SK-N-MC (cell line): Measurements from ENCODE around the gene ITGA8.

Source experiments
- EZH2 ChIP-seq: fragments of 200-600 bp; sonication (generic); IDR thresholded peaks from one replicate; pipeline ENCODE4 v1.6.1; 2017; ENCODE audit warnings: antibody characterized with exemption
- POLR2AphosphoS5 ChIP-seq: IDR thresholded peaks from 2 replicates; pipeline ENCODE4 v1.6.1; 2012; ENCODE audit warnings: mild to moderate bottlenecking, low read depth, low read length, borderline replicate concordance

DNA sequence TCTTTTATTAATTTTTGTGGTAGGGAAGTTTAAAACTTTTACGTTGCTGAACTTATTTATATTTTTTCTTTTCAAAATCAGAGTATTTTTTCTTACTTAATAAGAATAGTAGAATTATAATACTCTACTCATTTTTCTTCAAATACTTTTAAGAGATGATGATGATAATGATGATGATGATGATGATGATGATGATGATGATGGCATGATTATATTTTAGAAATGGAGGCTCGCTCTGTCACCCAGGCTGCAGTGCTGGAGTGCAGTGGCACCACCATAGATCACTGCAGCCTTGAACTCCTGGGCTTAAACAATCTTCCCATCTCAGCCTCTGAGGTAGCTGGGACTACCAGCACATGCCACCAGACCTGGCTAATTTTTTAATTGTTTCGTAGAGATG is 230.3 kb downstream of the ITGA8 start:
- TF ChIP-seq EZH2 (no peak), POLR2AphosphoS5 (no peak)
